HEK293T (cell line): ENCODE measurements around the gene SLC23A1.

Experiments
- BHLHE40 ChIP-seq: fragments of 450-650 bp; IDR thresholded peaks from 2 replicates; pipeline ENCODE4 v1.6.1; 2016; ENCODE audit warnings: mild to moderate bottlenecking, moderate library complexity, borderline replicate concordance
- FOXM1 ChIP-seq: fragments of 450-650 bp; IDR thresholded peaks from 2 replicates; pipeline ENCODE4 v1.6.1; 2017; ENCODE audit warnings: mild to moderate bottlenecking, borderline replicate concordance
- L3MBTL2 ChIP-seq: fragments of 450-650 bp; conservative IDR thresholded peaks from 2 replicates; pipeline ENCODE4 v1.6.1; 2016; ENCODE audit warnings: mild to moderate bottlenecking
- LEF1 ChIP-seq: fragments of 450-650 bp; IDR thresholded peaks from 2 replicates; pipeline ENCODE4 v1.6.1; 2017; ENCODE audit warnings: mild to moderate bottlenecking, borderline replicate concordance
- NFRKB ChIP-seq: fragments of 450-650 bp; IDR thresholded peaks from 2 replicates; pipeline ENCODE4 v1.6.1; 2016; ENCODE audit warnings: mild to moderate bottlenecking, moderate library complexity
- SP1 ChIP-seq: fragments of 450-650 bp; IDR thresholded peaks from 2 replicates; pipeline ENCODE4 v1.6.1; 2017
- ZNF384 ChIP-seq: fragments of 450-650 bp; IDR thresholded peaks from 2 replicates; pipeline ENCODE4 v1.6.1; 2016

DNA sequence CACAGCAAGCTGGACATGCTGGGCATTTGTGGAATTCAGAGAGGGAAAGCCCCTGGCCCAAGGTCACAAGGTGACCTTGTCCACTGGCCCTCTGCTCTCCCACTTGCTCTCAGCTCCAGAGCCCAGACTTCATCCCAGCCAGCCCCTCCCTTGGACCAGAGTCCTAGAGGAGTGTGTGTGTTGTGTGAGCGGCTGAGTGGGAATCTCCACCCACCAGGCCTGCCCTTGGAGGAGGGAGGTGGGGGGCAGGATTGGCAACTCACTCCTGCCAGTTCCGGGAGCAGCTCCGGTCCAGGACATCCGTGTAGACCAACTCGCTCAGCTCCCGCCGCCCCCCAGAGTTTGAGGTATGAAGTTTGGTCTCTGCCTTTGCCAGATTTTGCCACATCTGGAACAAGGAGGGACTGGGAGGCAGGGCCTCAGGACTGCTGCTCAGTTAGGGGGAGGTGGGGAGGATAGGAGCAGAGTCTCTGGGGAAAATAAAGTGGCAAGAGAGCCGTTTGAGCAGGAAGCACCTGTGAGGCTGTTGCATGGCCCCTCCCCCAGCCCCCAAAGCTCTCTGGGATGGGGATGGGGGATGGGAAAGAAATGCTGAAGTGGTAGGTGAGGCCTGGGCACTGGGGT, 5.2 kb upstream of the SLC23A1 start:
- TF ChIP-seq FOXM1, result no peak
- no peak for TF ChIP-seq SP1
- TF ChIP-seq NFRKB, result no peak
- no peak for TF ChIP-seq L3MBTL2
- no peak for TF ChIP-seq ZNF384
- TF ChIP-seq LEF1, result no peak
- TF ChIP-seq BHLHE40, result no peak
